Gastrocnemius medialis (tissue), 4 donors: ENCODE measurements around the gene DSTYK.

Experiments
- CTCF ChIP-seq, 5 experiments: fragments of 450-650 bp in 3 of 5; fragments of 200-600 bp in 2 of 5; sonication (generic) in 2 of 5; IDR thresholded peaks in 4 of 5; conservative IDR thresholded peaks in 1 of 5; 1 replicate in 4 of 5; 2 replicates in 1 of 5; pipeline ENCODE4 v1.5.1; 2016 to 2019; ENCODE audit warnings: antibody characterized with exemption in 5 of 5, mild to moderate bottlenecking in 3 of 5, moderate library complexity in 3 of 5
- POLR2A ChIP-seq, 2 donors: fragments of 450-650 bp; IDR thresholded peaks; one replicate each; pipeline ENCODE4 v1.6.1; 2017; ENCODE audit warnings: antibody characterized with exemption in 2 of 2, mild to moderate bottlenecking in 2 of 2, moderate library complexity in 2 of 2

GRCh38 chr1:205199090-205199930 lies 12.2 kb downstream of the DSTYK start:
- TF ChIP-seq CTCF (IDR thresholded peaks at IDR 0.05 in 4 of 5, conservative IDR thresholded peaks at IDR 0.05 in 1 of 5) (no peak), POLR2A (IDR thresholded peaks at IDR 0.05) (no peak)
